ENCODE measurements around the gene KDM5C.

The KDM5C gene

DNA sequence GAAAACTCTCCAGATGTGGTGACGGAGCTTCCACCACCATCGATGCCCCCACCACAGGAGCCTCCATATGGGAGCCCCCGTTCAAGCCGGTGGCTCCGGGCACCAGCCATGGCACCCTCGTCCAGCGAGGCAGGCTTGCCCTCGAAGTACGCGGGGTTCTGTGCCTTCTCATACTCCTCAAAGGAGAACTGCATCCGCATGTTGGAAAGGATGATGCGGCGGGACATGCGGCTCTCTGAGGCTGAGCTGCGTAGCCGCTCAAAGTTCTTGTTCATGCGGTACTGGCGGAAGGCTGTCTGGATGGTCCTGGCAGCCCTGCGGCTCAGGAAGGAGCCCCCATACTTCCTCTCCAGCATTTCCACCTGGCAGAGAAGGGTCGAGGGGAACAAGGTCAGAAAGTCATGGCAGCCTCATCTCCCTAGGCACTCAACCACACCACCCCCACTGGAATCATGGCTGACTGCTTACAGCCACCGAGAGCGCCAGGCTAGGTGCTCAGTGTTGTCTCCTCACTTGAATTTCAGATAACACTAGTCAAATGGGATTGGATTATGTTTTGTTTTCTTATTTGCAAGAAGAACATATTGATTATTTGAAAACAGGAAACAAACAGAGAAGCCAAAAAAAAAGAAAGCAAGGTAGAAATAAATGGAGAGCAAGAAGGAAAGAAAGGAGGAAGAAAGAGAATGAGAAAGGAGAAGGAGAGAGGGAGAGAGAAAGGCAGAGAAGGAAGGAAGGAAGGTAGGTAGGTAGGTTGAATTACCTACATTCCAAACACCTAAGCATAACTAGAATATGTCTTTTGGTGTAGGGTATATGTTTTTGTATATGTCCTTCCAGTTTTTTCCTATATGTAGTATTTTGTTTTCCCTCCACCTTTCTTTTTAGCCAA is 29.8 kb upstream of the KDM5C start:
- no peaks in the 10 kb centered on the region for H3K36me3 ChIP-seq (replicated peaks)
- in situ Hi-C loops (cut with HindIII; ENCODE audit: low pct_ligation_motif_present, low sequenced_read_pairs), result no loop called here
- no peak for DNase-seq

DNA sequence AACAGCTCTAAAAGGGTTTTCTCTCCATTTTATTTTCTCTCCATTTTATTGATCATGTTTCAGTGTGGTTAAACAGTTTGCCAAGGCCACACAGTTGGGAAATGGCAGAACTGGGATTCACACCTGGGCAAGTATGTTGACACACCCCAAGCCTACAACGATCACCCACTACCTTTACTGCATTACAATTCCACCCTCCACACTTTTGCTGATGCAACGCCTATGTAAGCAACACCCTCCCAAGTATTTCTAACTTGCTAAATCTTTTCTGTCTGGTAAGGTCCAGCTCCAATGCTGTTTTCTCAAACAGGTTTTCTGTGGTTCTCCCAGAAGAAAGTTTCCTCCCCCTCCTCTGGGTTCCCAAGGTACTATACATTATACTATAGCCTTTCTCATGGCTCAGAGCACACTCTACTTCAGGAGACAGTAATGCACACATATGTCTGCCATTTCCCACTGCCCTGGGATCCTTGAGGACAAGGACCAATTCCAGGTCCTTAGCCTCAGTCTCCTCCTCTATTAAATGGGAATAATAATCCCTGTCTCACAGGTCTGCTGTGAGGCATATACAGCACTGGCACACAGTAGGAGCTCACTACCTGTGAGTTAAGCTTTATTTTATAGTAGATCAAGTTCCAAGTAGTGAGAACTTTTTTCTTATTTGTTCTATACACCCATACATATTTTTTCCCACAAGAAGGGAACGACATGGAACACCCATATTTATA is 28.4 kb upstream of the KDM5C start:
- H3K27me3 ChIP-seq (replicated peaks), result peaks cover 3% of the 10 kb centered on the region
- no peak overlapping the region for H3K4me3 ChIP-seq (ENCODE audit: low read depth, low read length)
- no peaks in the 10 kb centered on the region for H3K36me3 ChIP-seq (replicated peaks)
- no peak for DNase-seq
- in situ Hi-C loops (cut with HindIII; ENCODE audit: low pct_ligation_motif_present, low sequenced_read_pairs), result no loop called here
- TF ChIP-seq, protein P1, sequence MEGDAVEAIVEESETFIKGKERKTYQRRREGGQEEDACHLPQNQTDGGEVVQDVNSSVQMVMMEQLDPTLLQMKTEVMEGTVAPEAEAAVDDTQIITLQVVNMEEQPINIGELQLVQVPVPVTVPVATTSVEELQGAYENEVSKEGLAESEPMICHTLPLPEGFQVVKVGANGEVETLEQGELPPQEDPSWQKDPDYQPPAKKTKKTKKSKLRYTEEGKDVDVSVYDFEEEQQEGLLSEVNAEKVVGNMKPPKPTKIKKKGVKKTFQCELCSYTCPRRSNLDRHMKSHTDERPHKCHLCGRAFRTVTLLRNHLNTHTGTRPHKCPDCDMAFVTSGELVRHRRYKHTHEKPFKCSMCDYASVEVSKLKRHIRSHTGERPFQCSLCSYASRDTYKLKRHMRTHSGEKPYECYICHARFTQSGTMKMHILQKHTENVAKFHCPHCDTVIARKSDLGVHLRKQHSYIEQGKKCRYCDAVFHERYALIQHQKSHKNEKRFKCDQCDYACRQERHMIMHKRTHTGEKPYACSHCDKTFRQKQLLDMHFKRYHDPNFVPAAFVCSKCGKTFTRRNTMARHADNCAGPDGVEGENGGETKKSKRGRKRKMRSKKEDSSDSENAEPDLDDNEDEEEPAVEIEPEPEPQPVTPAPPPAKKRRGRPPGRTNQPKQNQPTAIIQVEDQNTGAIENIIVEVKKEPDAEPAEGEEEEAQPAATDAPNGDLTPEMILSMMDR (IDR thresholded peaks at IDR 0.05; ENCODE audit: low read depth, low read length, missing control alignments), result no peak
- no peak overlapping the region for H3K27ac ChIP-seq

More for the DNA sequence above, 29.8 kb upstream of the KDM5C start:
- Histone ChIP-seq H3K27me3 (replicated peaks) (no peaks in the 10 kb centered on the region), H3K27ac (no peak overlapping the region), H3K4me3 (ENCODE audit: low read depth, low read length) (no peak overlapping the region)
- TF ChIP-seq, protein P1 (IDR thresholded peaks at IDR 0.05; ENCODE audit: low read depth, low read length, missing control alignments), result no peak

DNA sequence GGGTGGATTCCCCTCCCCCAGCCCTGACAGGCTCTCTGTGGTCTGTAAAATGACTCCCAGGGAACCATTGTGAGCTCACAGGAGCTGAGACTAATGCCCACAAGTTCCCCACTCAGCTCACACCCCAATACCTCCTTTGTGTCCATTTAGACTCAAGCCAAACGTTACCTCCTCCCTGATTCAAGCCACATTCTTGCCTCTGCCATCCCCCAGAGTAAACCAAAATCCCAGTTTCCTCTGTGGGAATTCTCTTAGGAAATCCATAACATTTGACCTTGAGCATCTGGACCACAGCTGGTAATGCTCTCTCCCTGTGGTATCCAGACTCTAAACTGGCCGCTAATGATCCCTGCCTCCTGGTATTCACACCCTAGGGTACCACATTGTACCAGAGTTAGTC is 26.3 kb upstream of the KDM5C start:
- H3K27ac ChIP-seq, result no peak overlapping the region
- TF ChIP-seq, protein P1 (IDR thresholded peaks at IDR 0.05; ENCODE audit: low read depth, low read length, missing control alignments), result no peak
- H3K4me3 ChIP-seq (ENCODE audit: low read depth, low read length), result no peak overlapping the region
- no peaks in the 10 kb centered on the region for H3K36me3 ChIP-seq (replicated peaks)
- no peak for DNase-seq
- in situ Hi-C loops (cut with HindIII; ENCODE audit: low pct_ligation_motif_present, low sequenced_read_pairs), result no loop called here
- H3K27me3 ChIP-seq (replicated peaks), result peaks cover 3% of the 10 kb centered on the region

DNA sequence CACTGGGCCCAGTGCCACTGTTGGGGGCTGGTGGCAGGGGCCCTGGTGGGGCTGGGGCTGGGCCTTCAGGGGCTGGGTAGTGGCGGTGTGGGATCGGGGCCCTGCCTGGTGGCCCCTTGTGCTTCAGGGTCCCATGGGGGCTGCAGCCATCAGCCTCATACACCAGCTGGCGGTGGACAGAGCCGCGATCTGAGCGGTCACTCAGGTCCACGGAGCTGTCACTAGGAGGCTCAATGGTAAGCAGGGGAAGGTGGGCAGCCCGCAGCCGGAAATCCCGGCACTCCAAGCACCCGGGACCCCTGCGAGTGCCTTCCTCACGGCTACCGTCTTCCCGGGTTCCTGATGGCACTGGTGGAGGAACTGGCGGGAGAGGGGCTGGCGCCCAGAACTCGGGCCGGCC is 25.5 kb upstream of the KDM5C start:
- no peak for DNase-seq
- H3K27me3 ChIP-seq (replicated peaks), result peaks cover 3% of the 10 kb centered on the region
- H3K36me3 ChIP-seq (replicated peaks), result no peaks in the 10 kb centered on the region
- H3K4me3 ChIP-seq (ENCODE audit: low read depth, low read length), result no peak overlapping the region
- no peak overlapping the region for H3K27ac ChIP-seq
- TF ChIP-seq, protein P1 (IDR thresholded peaks at IDR 0.05; ENCODE audit: low read depth, low read length, missing control alignments), result no peak
- in situ Hi-C loops (cut with HindIII; ENCODE audit: low pct_ligation_motif_present, low sequenced_read_pairs), result no loop called here

DNA sequence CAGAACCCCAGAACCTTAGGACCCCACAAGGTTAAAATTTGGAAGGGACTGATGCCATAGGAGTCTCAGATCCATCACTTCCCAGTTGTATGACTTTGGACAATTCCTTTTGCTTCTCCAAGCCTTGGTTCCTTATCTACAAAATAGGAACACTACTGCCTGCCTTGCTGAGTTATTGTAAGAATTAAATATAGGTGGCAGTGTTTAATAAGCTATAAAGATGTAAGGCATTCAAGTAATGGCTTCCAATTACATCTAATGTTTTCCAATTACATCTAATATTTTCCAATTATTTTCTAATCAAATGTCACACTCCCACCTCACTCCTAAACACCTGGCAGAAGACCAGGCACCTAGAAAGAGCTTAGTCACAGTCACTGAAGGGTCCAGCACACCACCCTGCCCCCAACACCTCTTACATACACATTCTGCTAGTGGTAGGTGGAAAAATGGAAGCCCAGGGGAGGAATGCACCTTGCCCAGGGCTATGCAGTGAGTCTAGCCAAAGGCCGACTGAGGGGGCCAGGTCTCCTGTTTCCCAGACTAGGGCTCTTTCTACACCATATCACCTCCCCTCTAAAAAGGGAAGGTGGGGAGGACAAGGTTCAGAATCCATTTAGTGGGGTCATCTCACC is 24.5 kb upstream of the KDM5C start:
- no peak overlapping the region for H3K27ac ChIP-seq
- H3K36me3 ChIP-seq (replicated peaks), result no peaks in the 10 kb centered on the region
- TF ChIP-seq, protein P1 (IDR thresholded peaks at IDR 0.05; ENCODE audit: low read depth, low read length, missing control alignments), result no peak
- no peak overlapping the region for H3K4me3 ChIP-seq (ENCODE audit: low read depth, low read length)
- peaks cover 3% of the 10 kb centered on the region for H3K27me3 ChIP-seq (replicated peaks)
- DNase-seq, result no peak
- in situ Hi-C loops (cut with HindIII; ENCODE audit: low pct_ligation_motif_present, low sequenced_read_pairs), result no loop called here
